Endodermal cell (in vitro differentiated cells): ENCODE results near the gene FGF13. TPM values are rescaled to one million over a fixed set of nuclear protein-coding genes. Genes with fewer than 3 reads are reported as not detected.

Source experiments
- DNase-seq: peaks from one replicate; pipeline ENCODE4 v3.0.0-alpha.2; 2017
- H3K27ac ChIP-seq: 2 replicates; pipeline ENCODE4 v1.5.1; 2013; ENCODE audit warnings: mild to moderate bottlenecking, low read depth, low read length, moderate library complexity
- H3K27me3 ChIP-seq: 2 replicates; pipeline ENCODE4 v1.6.1; 2013; ENCODE audit warnings: mild to moderate bottlenecking, low read length, moderate library complexity; ENCODE audit not compliant: insufficient read depth, control insufficient read depth, poor library complexity, severe bottlenecking
- H3K36me3 ChIP-seq: 2 replicates; pipeline ENCODE4 v1.7.0; 2013; ENCODE audit warnings: mild to moderate bottlenecking, low read length, moderate library complexity; ENCODE audit not compliant: control insufficient read depth, insufficient read depth
- H3K4me1 ChIP-seq: one replicate; pipeline ENCODE4 v1.7.0; 2013; ENCODE audit warnings: low read length; ENCODE audit not compliant: control insufficient read depth, insufficient read depth
- H3K4me3 ChIP-seq: 2 replicates; pipeline ENCODE4 v1.5.1; 2013; ENCODE audit warnings: mild to moderate bottlenecking, low read length, moderate library complexity
- H3K9ac ChIP-seq: 2 replicates; pipeline ENCODE4 v1.6.1; 2013; ENCODE audit warnings: mild to moderate bottlenecking, low read length, moderate library complexity; ENCODE audit not compliant: poor library complexity, severe bottlenecking; ENCODE audit errors: extremely low read depth
- H3K9me3 ChIP-seq: 2 replicates; pipeline ENCODE4 v1.6.1; 2013; ENCODE audit warnings: mild to moderate bottlenecking, low read length, moderate library complexity; ENCODE audit not compliant: control insufficient read depth
- H3K27ac Mint-ChIP-seq: 2 replicates; pipeline ENCODE4 v1.8.0; 2020; ENCODE audit warnings: mixed read lengths
- H3K27me3 Mint-ChIP-seq: 2 replicates; pipeline ENCODE4 v1.8.0; 2021; ENCODE audit warnings: mild to moderate bottlenecking, mixed read lengths; ENCODE audit not compliant: insufficient read depth
- H3K36me3 Mint-ChIP-seq: 2 replicates; pipeline ENCODE4 v1.8.0; 2020; ENCODE audit warnings: low read depth, mixed read lengths
- H3K4me1 Mint-ChIP-seq: 2 replicates; pipeline ENCODE4 v1.8.0; 2020; ENCODE audit warnings: mixed read lengths
- H3K4me3 Mint-ChIP-seq: 2 replicates; pipeline ENCODE4 v1.8.0; 2020; ENCODE audit warnings: mild to moderate bottlenecking, moderate library complexity, mixed read lengths
- H3K9me3 Mint-ChIP-seq: 2 replicates; pipeline ENCODE4 v1.8.0; 2020; ENCODE audit warnings: mild to moderate bottlenecking, mixed read lengths
- CTCF ChIP-seq: fragments of 200-600 bp; sonication (generic); conservative IDR thresholded peaks from 2 replicates; pipeline ENCODE4 v1.5.0; 2021; ENCODE audit warnings: antibody characterized with exemption, mild to moderate bottlenecking
- WGBS, 2 experiments: methylation state at CpG; one replicate each; pipeline versions ENCODE4 v1.1.5 to v1.1.7; 2013; ENCODE audit warnings: missing lambda C conversion rate in 2 of 2, mixed read lengths in 1 of 2; ENCODE audit not compliant: insufficient coverage in 1 of 2, insufficient read length in 1 of 2; 5-methylcytosine and 5-hydroxymethylcytosine counted together
- total RNA-seq, 2 donors: library from RNA; stranded (reverse); fragmentation: NEBNext Ultra II Directional in 1 of 2; extraction: Animal tissue kit (Norgen Biotek cat#: 25700) in 1 of 2; gene quantifications; 2 replicates in 1 of 2; 3 replicates in 1 of 2; pipeline ENCODE4 v1.2.1, GENCODE V29; 2021

FGF13 gene
- total RNA-seq, 2 donors from 2014 or later = 31.1 to 69.4 TPM

GRCh38 chrX:138723301-138723700, 11.8 kb upstream of the FGF13 start:
- H3K27ac Mint-ChIP-seq = no peak overlapping the region
- H3K36me3 Mint-ChIP-seq = no peaks in the 10 kb centered on the region
- peaks cover 8% of the 10 kb centered on the region for H3K4me1 Mint-ChIP-seq

GRCh38 chrX:138719396-138719795, 7.9 kb upstream of the FGF13 start:
- Histone ChIP-seq H3K27ac (no peak overlapping the region), H3K4me1 (no peaks in the 10 kb centered on the region), H3K4me3 (no peak overlapping the region), H3K27me3 (no peaks in the 10 kb centered on the region), H3K9me3 (no peaks in the 10 kb centered on the region), H3K9ac (no peak overlapping the region), H3K36me3 (peaks cover 2% of the 10 kb centered on the region)
- TF ChIP-seq CTCF = no peak
- Mint-ChIP-seq H3K27ac (no peak overlapping the region), H3K4me3 (no peak overlapping the region), H3K4me1 (peaks cover 4% of the 10 kb centered on the region), H3K36me3 (peaks cover 8% of the 10 kb centered on the region), H3K9me3 (no peaks in the 10 kb centered on the region), H3K27me3 (no peaks in the 10 kb centered on the region)
- no peak for DNase-seq
- WGBS, 2 experiments = 89% methylated on average over 3 of the region's 3 CpGs; no CpG with 5 or more reads in 1 of the 2 experiments

More at GRCh38 chrX:138723301-138723700, 11.8 kb upstream of the FGF13 start:
- H3K9ac ChIP-seq = no peak overlapping the region
- DNase-seq = no peak
- H3K4me1 ChIP-seq = no peaks in the 10 kb centered on the region
- no peak overlapping the region for H3K27ac ChIP-seq
- Mint-ChIP-seq H3K4me3 (no peak overlapping the region), H3K27me3 (no peaks in the 10 kb centered on the region), H3K9me3 (no peaks in the 10 kb centered on the region)
- no peak overlapping the region for H3K4me3 ChIP-seq
- H3K27me3 ChIP-seq = no peaks in the 10 kb centered on the region
- no peak for TF ChIP-seq CTCF
- WGBS, 2 experiments = 83% methylated on average over 4 of the region's 5 CpGs; no CpG with 5 or more reads in 1 of the 2 experiments
- H3K9me3 ChIP-seq = no peaks in the 10 kb centered on the region
- H3K36me3 ChIP-seq = no peaks in the 10 kb centered on the region

GRCh38 chrX:138718941-138719340, 7.4 kb upstream of the FGF13 start:
- WGBS, 2 experiments = no CpG with 5 or more reads among the region's 1 CpG
- Mint-ChIP-seq H3K4me1 (peaks cover 7% of the 10 kb centered on the region), H3K27me3 (no peaks in the 10 kb centered on the region), H3K36me3 (peaks cover 8% of the 10 kb centered on the region), H3K27ac (no peak overlapping the region), H3K4me3 (no peak overlapping the region), H3K9me3 (no peaks in the 10 kb centered on the region)
- Histone ChIP-seq H3K9ac (no peak overlapping the region), H3K36me3 (peaks cover 2% of the 10 kb centered on the region), H3K4me3 (no peak overlapping the region), H3K27ac (no peak overlapping the region), H3K9me3 (no peaks in the 10 kb centered on the region), H3K27me3 (no peaks in the 10 kb centered on the region), H3K4me1 (no peaks in the 10 kb centered on the region)
- no peak for DNase-seq
- TF ChIP-seq CTCF = no peak
